Smooth muscle cell (in vitro differentiated cells): ENCODE results near the gene TRAPPC12. TPM values are rescaled to one million over a fixed set of nuclear protein-coding genes. Genes with fewer than 3 reads are reported as not detected.
"Not testable (repeated sequence)": the region's sequence is repeated elsewhere in the genome, so short reads cannot be mapped to it uniquely, and the experiment has no call there.

Experiments used
- DNase-seq: peaks from one replicate; lab custom pipeline; 2025; ENCODE audit not compliant: unreplicated experiment; lab: John Stamatoyannopoulos, UW
- H2AFZ ChIP-seq: fragments of 200-600 bp; sonication (generic); 2 replicates; pipeline ENCODE4 v1.6.0; 2016; ENCODE audit warnings: antibody characterized with exemption, low read depth, mild to moderate bottlenecking
- H3F3A ChIP-seq: fragments of 200-600 bp; sonication (generic); 2 replicates; pipeline ENCODE4 v1.6.0; 2017; ENCODE audit warnings: antibody characterized with exemption, low read depth
- H3K27ac ChIP-seq: fragments of 200-600 bp; sonication (generic); 2 replicates; pipeline ENCODE4 v1.5.1; 2016; ENCODE audit warnings: low read depth, mild to moderate bottlenecking
- H3K27me3 ChIP-seq: fragments of 200-600 bp; sonication (generic); 2 replicates; pipeline ENCODE4 v1.6.1; 2016; ENCODE audit warnings: low read depth, mild to moderate bottlenecking
- H3K36me3 ChIP-seq: fragments of 200-600 bp; sonication (generic); 2 replicates; pipeline ENCODE4 v1.5.1; 2016; ENCODE audit warnings: low read depth
- H3K4me1 ChIP-seq: fragments of 200-600 bp; sonication (generic); 2 replicates; pipeline ENCODE4 v1.5.1; 2016; ENCODE audit warnings: low read depth
- H3K4me2 ChIP-seq: fragments of 200-600 bp; sonication (generic); 2 replicates; pipeline ENCODE4 v1.6.0; 2016; ENCODE audit warnings: mild to moderate bottlenecking
- H3K4me3 ChIP-seq: fragments of 200-600 bp; sonication (generic); 2 replicates; pipeline ENCODE4 v1.5.1; 2016; ENCODE audit warnings: mild to moderate bottlenecking
- H3K79me2 ChIP-seq: fragments of 200-600 bp; sonication (generic); 2 replicates; pipeline ENCODE4 v1.6.0; 2016; ENCODE audit warnings: low read depth, mild to moderate bottlenecking
- H3K9ac ChIP-seq: fragments of 200-600 bp; sonication (generic); 2 replicates; pipeline ENCODE4 v1.6.0; 2016; ENCODE audit warnings: low read depth
- H3K9me3 ChIP-seq: fragments of 200-600 bp; sonication (generic); replicated peaks from 2 replicates; pipeline ENCODE4 v1.5.1; 2016; ENCODE audit warnings: low read depth
- H4K20me1 ChIP-seq: fragments of 200-600 bp; sonication (generic); 2 replicates; pipeline ENCODE4 v1.6.0; 2016; ENCODE audit warnings: low read depth
- CTCF ChIP-seq: fragments of 200-600 bp; sonication (generic); IDR thresholded peaks from 2 replicates; pipeline ENCODE4 v1.5.1; 2017; ENCODE audit warnings: borderline replicate concordance, mild to moderate bottlenecking, antibody characterized with exemption; ENCODE audit not compliant: insufficient read depth, poor library complexity, severe bottlenecking
- WGBS: methylation state at CpG from one replicate; pipeline ENCODE4 v1.1.7; 2016; ENCODE audit warnings: low lambda C conversion rate; 5-methylcytosine and 5-hydroxymethylcytosine counted together
- polyA plus RNA-seq: library from polyadenylated mRNA; unstranded; fragments of >200 nt; fragmentation: Nextera tagmentation; extraction: Ambion mirVana; gene quantifications from 2 replicates; pipeline ENCODE4 v1.2.1, GENCODE V29; 2016
- total RNA-seq: library from RNA; depleted of rRNA; stranded (reverse); fragments of >200 nt; gene quantifications from 2 replicates; pipeline ENCODE4 v1.2.3, GENCODE V29; 2014

TRAPPC12 gene
- total and polyA plus RNA-seq, 2 experiments from 2014 or later = 26.0 to 55.4 TPM

DNA sequence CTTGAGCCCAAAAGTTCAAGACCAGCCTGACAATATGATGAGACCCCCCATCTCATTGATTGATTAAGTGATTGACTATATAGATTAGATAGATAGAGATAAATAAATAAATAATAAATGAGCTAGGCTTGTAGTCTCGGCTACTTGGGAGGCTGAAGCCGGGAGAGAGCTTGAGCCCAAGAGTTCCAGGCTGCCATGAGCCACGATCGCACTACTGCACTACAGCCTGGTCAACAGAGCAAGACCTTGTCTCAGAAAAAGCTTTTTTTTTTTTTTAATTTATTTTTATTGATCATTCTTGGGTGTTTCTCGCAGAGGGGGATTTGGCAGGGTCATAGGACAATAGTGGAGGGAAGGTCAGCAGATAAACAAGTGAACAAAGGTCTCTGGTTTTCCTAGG lies 14.3 kb upstream of the TRAPPC12 start:
- WGBS = 94% methylated on average over 5 of the region's 5 CpGs
- Histone ChIP-seq H3F3A (no peaks in the 10 kb centered on the region), H3K27me3 (no peaks in the 10 kb centered on the region), H2AFZ (no peak overlapping the region), H3K79me2 (peaks cover 41% of the 10 kb centered on the region), H3K9ac (no peak overlapping the region), H3K9me3 (no peaks in the 10 kb centered on the region), H3K4me2 (no peak overlapping the region), H3K36me3 (no peaks in the 10 kb centered on the region), H3K27ac (no peak overlapping the region), H4K20me1 (peaks cover 63% of the 10 kb centered on the region), H3K4me3 (no peak overlapping the region), H3K4me1 (no peaks in the 10 kb centered on the region)
- no peak for DNase-seq
- TF ChIP-seq CTCF = no peak

DNA sequence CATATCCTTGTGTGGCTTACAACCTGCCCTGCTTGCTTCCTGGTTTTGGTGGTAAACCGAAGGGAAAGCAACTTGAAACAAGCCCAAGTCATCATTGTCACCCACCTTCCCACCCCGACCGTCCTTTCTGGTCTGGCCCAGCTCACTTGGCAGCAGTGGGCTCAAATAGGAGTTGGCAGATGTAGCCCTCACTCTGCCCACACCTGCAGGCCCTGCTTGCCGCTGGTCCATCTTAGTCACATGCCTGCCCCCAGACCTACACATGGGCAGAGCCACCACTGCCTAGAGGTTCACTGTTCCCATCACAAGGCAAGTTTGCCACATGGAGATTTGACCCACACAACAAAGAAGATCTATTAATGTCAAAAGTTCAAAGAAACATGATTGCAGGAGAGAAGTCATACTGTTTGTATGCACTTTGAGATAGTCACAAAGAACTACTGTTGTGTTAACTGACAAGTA lies 11.2 kb upstream of the TRAPPC12 start:
- no peaks in the 10 kb centered on the region for H3K36me3 ChIP-seq
- WGBS = 95% methylated on average over 4 of the region's 4 CpGs
- no peaks in the 10 kb centered on the region for H3F3A ChIP-seq
- no peak overlapping the region for H3K27ac ChIP-seq
- no peak overlapping the region for H3K4me2 ChIP-seq
- TF ChIP-seq CTCF = no peak
- no peaks in the 10 kb centered on the region for H3K9me3 ChIP-seq
- DNase-seq = no peak
- H2AFZ ChIP-seq = no peak overlapping the region
- H4K20me1 ChIP-seq = peaks cover 34% of the 10 kb centered on the region
- H3K79me2 ChIP-seq = peaks cover 38% of the 10 kb centered on the region
- H3K27me3 ChIP-seq = no peaks in the 10 kb centered on the region
- H3K4me1 ChIP-seq = no peaks in the 10 kb centered on the region
- no peak overlapping the region for H3K9ac ChIP-seq
- H3K4me3 ChIP-seq = no peak overlapping the region

DNA sequence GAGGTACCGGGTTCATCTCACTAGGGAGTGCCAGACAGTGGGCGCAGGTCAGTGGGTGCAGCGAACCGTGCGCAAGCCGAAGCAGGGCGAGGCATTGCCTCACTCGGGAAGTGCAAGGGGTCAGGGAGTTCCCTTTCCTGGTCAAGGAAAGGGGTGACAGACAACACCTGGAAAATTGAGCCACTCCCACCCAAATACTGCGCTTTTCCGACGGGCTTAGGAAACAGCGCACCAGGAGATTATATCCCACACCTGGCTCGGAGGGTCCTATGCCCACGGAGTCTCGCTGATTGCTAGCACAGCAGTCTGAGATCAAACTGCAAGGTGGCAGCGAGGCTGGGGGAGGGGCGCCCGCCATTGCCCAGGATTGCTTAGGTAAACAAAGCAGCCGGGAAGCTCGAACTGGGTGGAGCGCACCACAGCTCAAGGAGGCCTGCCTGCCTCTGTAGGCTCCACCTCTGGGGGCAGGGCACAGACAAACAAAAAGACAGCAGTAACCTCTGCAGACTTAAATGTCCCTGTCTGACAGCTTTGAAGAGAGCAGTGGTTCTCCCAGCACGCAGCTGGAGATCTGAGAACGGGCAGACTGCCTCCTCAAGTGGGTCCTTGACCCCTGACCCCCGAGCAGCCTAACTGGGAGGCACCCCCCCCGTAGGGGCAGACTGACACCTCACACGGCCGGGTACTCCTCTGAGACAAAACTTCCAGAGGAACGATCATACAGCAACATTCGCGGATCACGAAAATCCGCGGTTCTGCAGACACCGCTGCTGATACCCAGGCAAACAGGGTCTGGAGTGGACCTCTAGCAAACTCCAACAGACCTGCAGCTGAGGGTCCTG lies 9.9 kb upstream of the TRAPPC12 start:
- H3K4me3 ChIP-seq, H2AFZ ChIP-seq, H3K27me3 ChIP-seq, H3K27ac ChIP-seq, DNase-seq, H3K9ac ChIP-seq, H3K4me1 ChIP-seq, H3K9me3 ChIP-seq, H3K4me2 ChIP-seq, H3F3A ChIP-seq, H3K36me3 ChIP-seq: not testable (repeated sequence)
- Histone ChIP-seq H3K79me2 (peaks cover 27% of the 10 kb centered on the region), H4K20me1 (peaks cover 22% of the 10 kb centered on the region)
- 94% methylated on average over 34 of the region's 34 CpGs for WGBS

- Histone ChIP-seq H3K27ac (no peak overlapping the region), H2AFZ (peak overlapping the region; percentile 94)
- no peak for TF ChIP-seq CTCF
These were observed 2.7 kb upstream of the TRAPPC12 start for GRCh38 chr2:3376821-3377220.

More at GRCh38 chr2:3376821-3377220, 2.7 kb upstream of the TRAPPC12 start:
- H4K20me1 ChIP-seq = no peaks in the 10 kb centered on the region
- no peaks in the 10 kb centered on the region for H3F3A ChIP-seq
- peak overlapping the region; percentile 68 for H3K9ac ChIP-seq
- no peaks in the 10 kb centered on the region for H3K9me3 ChIP-seq
- WGBS = 81% methylated on average over 6 of the region's 6 CpGs
- peaks cover 14% of the 10 kb centered on the region for H3K4me1 ChIP-seq
- H3K79me2 ChIP-seq = peaks cover 43% of the 10 kb centered on the region
- H3K4me3 ChIP-seq = peak overlapping the region; percentile 85
- no peaks in the 10 kb centered on the region for H3K36me3 ChIP-seq
- H3K4me2 ChIP-seq = peak overlapping the region; percentile 93
- no peaks in the 10 kb centered on the region for H3K27me3 ChIP-seq
- no peak for DNase-seq
